Glomerular visceral epithelial cell (primary cell): ENCODE measurements around the gene DOCK3.
"Not testable (repeated sequence)": the region's sequence is repeated elsewhere in the genome, so short reads cannot be mapped to it uniquely, and the experiment has no call there.

Experiments
- DNase-seq: peaks from one replicate; pipeline ENCODE4 v3.0.0-alpha.2; 2016; ENCODE audit errors: extremely low spot score

Gene DOCK3

GRCh38 chr3:51199296-51199695 is 524.6 kb downstream of the DOCK3 start:
- not testable (repeated sequence) for DNase-seq

DNA sequence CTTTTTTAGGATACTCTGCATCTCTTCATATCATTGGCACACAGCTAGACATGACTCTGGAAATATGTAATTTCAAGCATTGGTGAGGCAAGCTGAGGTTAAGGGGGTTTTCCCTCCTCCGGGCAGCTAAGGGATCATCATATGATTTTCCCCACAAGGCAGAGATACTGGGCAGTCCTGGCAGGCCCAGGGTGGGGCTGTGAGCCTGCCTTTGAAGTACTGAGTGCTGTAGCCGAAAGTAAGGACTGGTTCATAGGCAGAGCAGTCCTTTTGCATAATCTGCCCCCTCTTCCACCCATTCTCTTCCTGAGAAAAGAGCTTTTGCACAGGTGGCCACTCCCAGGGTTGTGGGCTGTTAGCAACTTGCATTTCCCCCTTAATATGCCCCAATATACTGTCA is 541.6 kb downstream of the DOCK3 start:
- no peak for DNase-seq

- DNase-seq: no peak
Observed at GRCh38 chr3:51221959-51222358, 547.2 kb downstream of the DOCK3 start.

GRCh38 chr3:51224283-51224682 is 549.6 kb downstream of the DOCK3 start:
- no peak for DNase-seq

DNA sequence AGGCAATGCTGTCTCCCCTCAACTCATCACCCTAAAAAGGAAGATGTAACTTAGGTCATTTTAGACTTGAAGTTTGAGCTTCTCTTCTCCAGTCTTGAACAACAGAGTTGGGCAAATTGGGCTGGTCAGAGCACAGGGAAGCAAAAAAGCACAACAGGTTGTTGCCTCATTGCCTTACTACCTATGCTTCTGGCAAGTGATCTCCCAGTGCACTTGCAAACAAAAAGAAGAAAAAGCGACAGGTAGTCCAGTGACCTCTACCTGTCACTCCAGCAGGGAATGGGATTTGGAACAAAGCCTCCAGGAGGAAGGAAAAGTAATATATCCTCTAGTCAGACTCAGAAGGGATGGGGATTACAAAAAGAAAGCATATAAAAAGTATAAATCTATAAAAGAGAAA is 550.1 kb downstream of the DOCK3 start:
- DNase-seq: no peak

DNA sequence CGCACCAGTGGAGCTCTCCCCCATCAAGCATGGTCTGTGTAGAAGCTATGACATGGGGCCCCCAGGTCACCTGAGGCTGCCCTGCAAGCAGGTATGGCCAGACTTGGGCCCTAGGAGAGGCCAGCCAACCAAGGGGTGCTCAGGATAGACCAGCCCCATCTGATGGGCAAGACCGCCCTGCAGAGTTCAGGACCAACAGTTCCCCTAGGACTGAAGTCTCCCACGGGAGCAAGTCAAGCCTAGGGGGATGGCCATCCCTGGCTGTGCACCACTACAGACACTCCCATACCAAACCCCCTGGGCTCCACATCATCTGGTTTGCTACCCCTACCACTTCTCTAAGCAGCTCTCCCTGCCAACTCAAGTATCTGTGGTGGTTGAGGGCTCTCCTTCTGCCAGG is 568.2 kb downstream of the DOCK3 start:
- no peak for DNase-seq

DNA sequence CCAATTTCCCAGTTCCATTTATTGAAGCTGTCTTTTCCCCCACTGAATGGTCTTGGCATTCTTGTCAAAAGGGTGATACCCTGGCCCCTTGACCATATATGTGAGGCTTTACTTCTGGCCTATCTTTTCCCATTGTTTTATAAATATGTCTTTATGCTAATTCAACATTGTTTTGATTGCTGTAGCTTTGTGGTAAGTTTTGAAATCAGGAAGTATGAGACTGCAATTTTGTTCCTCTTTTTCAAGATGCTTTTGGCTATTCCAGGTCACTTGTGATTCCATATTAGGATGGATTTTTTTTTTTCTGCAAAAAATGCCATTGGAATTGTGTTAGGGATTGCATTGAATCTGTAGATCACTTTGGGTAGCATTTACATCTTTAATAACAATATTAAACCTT is 569.2 kb downstream of the DOCK3 start:
- DNase-seq: no peak

- DNase-seq: no peak
Observed at GRCh38 chr3:51245867-51246266, 571.1 kb downstream of the DOCK3 start.

DNA sequence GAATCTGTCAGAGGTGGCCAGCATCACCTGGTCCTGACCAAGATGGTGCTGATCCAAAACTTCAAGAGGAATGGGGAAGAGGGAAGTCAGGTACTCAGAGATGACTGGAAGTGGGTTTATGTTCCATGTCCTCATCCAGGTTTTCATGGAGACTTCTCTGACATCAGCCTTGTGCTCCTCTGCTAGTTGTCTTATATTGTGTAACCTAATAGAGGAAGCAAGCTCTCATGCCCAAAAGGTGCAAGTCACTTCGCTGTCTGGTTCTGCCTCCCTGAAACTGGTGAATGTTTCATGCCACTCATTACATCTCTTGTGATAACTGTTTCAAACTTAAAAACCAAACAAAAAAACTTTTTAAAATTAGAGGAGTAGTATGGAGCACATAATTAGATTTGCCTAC is 583.1 kb downstream of the DOCK3 start:
- DNase-seq: no peak

- not testable (repeated sequence) for DNase-seq
Observed at GRCh38 chr3:51264166-51264565, 589.4 kb downstream of the DOCK3 start.

GRCh38 chr3:51268132-51268531 is 593.4 kb downstream of the DOCK3 start:
- no peak for DNase-seq

GRCh38 chr3:51269466-51269865 is 594.7 kb downstream of the DOCK3 start:
- no peak for DNase-seq

- DNase-seq: no peak
Observed at GRCh38 chr3:51270559-51270958, 595.8 kb downstream of the DOCK3 start.

- no peak for DNase-seq
Observed at GRCh38 chr3:51271172-51271571, 596.4 kb downstream of the DOCK3 start.

GRCh38 chr3:51274052-51274451 is 599.3 kb downstream of the DOCK3 start:
- DNase-seq: no peak

DNA sequence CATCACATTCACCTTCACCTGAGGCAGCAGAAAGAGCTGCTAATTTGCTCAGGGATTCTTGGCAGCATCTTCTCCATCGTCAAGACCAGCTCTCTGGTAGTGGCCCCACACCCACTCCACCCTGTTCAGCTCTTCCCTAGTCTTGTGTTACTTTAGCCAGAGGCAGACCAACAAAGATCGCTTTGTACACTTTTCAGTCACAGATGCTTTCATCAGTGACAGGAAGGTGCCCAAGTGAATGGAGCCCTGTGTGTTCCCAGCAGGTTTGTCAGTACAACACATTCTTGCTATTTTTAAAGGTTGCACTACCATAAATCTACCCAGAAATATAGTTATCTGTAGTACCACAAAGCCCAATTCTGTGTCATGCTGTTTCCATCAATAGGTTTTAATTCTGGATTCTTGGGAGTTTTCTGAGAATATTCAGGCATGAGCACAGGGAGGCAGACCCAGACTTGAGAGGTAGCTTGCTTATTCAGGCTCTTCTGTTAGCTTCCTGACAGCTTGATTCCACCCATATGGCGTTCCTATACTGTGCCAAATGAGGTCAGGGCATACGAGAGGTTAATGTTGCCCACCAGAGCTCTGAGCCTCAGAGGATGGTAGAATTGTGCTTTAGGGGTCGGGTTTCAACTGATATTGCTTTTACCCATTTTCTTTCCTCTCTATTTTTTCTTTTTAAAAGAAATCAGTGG is 600.5 kb downstream of the DOCK3 start:
- DNase-seq: no peak

GRCh38 chr3:51276046-51276445 is 601.3 kb downstream of the DOCK3 start:
- DNase-seq: no peak

DNA sequence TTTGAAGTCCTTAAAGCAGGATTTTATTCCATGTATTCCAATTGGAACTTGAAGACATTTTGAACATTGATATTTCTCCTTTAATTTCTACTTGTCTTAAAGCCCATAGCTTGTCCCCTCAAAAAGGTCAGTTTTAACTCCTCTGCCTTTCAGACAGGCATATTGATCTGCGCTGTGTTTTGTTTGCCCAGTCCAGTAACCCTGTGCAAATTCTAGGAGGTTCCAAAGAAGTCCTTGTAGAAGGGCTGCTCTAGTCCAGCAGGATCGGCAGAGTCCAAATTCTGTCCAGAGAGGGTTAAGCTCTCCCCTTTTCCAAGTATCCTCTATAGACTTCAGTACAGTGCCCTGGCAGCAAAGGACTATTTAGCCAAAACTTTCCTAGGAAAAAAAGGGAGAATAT is 604.7 kb downstream of the DOCK3 start:
- DNase-seq: no peak

- no peak for DNase-seq
Observed at GRCh38 chr3:51280176-51280575, 605.4 kb downstream of the DOCK3 start.

DNA sequence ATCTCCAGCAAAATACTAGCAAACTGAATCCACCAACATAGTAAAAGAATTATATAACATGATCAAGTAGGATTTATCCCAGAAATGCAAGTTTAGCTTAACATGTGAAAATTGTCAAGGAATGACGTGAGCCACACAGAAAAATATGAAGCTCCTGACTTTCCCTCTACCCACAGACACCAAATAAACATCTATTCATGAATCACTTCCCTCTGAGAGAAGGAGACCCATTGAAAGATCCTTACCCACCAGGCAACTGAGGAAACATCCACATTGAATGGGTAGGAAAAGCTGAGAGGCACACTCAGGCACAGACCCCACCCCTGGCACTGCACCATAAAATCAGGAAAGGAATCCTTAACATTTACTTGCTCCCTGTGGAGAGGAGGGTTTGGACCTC is 608.2 kb downstream of the DOCK3 start:
- DNase-seq: no peak

GRCh38 chr3:51283421-51283820 is 608.7 kb downstream of the DOCK3 start:
- no peak for DNase-seq

DNA sequence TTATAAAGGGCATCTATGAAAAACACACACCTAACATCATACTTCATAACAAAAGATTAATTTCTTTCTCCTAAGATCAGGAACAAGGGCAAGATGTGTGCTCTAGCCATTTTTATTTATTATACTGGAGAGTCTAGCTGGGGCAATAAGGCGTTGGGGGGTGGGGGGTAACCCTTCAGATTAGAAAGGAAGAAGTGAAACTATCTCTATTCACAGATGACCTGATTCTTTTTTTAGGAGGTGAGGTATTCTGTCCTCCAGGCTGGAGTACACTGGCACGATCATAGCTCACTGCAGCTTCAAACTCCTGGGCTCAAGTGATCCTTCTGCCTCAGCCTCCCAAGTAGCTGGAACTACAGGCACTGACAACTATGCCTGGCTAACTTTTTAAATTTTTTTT is 620.9 kb downstream of the DOCK3 start:
- no peak for DNase-seq

DNA sequence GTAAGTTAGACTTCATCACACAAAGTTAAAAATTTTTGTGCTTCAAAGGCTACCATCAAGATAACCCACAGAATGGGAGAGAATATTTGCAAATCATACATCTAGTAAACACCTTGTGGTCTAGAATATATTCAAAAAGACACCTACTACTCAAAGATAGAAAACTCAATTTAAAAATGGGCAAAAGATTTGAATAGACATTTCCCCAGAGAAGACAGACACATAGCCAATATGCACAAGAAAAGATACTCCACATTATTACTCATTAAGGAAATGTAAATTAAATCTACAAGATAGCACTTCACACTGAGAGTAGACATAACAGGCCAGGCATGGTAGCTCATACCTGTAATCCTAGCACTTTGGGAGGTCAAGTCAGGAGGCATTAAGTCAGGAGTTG is 622.6 kb downstream of the DOCK3 start:
- DNase-seq: no peak

DNA sequence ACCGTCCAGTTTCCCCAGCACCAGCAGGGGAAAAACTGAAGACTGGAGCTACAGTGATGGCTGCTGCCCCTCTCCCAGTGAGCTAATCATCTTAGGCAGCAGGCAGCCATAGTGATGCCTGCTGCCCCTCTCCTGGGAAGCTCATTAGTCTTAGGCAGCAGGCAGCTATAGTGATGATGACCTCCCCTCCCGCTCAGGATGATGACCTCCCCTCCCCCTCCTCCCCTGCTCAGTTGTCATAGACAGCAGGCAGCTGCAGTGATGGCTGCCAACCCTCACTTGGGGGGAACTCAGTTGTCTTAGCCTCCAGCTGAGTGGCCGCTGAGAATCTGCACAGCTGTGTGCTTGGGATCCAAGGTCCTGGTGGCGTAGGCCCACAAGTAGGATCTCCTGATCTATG is 629.5 kb downstream of the DOCK3 start:
- DNase-seq: no peak
